Kidney (tissue), 14 donors: ENCODE data around the gene STMND1. TPM values are rescaled to one million over a fixed set of nuclear protein-coding genes. Genes with fewer than 3 reads are reported as not detected.

Experiments
- DNase-seq, 5 donors: peaks; one replicate each; pipeline ENCODE4 v3.0.0-alpha.2; 2013 to 2020
- FAIRE-seq: peaks from 2 replicates; lab custom pipeline; 2012; peaks lifted over from hg19 to GRCh38; lab: Jason Lieb, UNC
- H3K27ac ChIP-seq, 2 donors: one replicate each; pipeline ENCODE4 v1.7.0; 2013; ENCODE audit warnings: low read depth in 2 of 2, low read length in 2 of 2, inconsistent platforms in 1 of 2
- H3K27me3 ChIP-seq: one replicate; pipeline ENCODE4 v1.7.1; 2013; ENCODE audit warnings: low read length, inconsistent platforms; ENCODE audit not compliant: control insufficient read depth, insufficient read depth
- H3K36me3 ChIP-seq, 3 donors: one replicate each; pipeline versions ENCODE4 v1.7.0 to v1.7.1; 2013; ENCODE audit warnings: low read length in 3 of 3, control low read depth in 1 of 3, inconsistent platforms in 1 of 3; ENCODE audit not compliant: insufficient read depth in 3 of 3, control insufficient read depth in 2 of 3
- H3K4me1 ChIP-seq, 3 donors: one replicate each; pipeline versions ENCODE4 v1.7.0 to v1.7.1; 2013; ENCODE audit warnings: low read length in 3 of 3, inconsistent platforms in 1 of 3, low read depth in 1 of 3; ENCODE audit not compliant: control insufficient read depth in 2 of 3, insufficient read depth in 2 of 3
- H3K4me3 ChIP-seq, 3 donors: one replicate each; pipeline versions ENCODE4 v1.7.0 to v1.8.1; 2013; ENCODE audit warnings: low read length in 3 of 3, control low read depth in 1 of 3, inconsistent platforms in 1 of 3
- H3K9ac ChIP-seq, 3 donors: one replicate each; pipeline versions ENCODE4 v1.7.0 to v1.7.1; 2013; ENCODE audit warnings: low read length in 3 of 3, control low read depth in 1 of 3, inconsistent platforms in 1 of 3
- H3K9me3 ChIP-seq, 3 donors: one replicate each; pipeline versions ENCODE4 v1.7.0 to v1.7.1; 2013; ENCODE audit warnings: low read length in 3 of 3, control low read depth in 1 of 3, inconsistent platforms in 1 of 3; ENCODE audit not compliant: control insufficient read depth in 2 of 3, insufficient read depth in 1 of 3
- intact Hi-C: fragments of 100-400 bp; cut with DNase I; formaldehyde crosslinking; loops from one replicate; pipeline ENCODE4 v1.11.1; 2022
- polyA plus RNA-seq: library from polyadenylated mRNA; stranded (reverse); fragments of 350-450 nt; fragmentation: Illumina TruSeq; extraction: RNeasy Lipid Tissue Mini Kit (QIAGEN cat#74804); gene quantifications from one replicate; pipeline ENCODE4 v1.2.3, GENCODE V29; 2014; ENCODE audit warnings: low read depth, low replicate concordance; ENCODE audit not compliant: insufficient read depth
- total RNA-seq: library from RNA; stranded (reverse); fragmentation: NEBNext Ultra II Directional; extraction: Animal tissue kit (Norgen Biotek cat#: 25700); gene quantifications from one replicate; pipeline ENCODE4 v1.2.1, GENCODE V29; 2021
- TF ChIP-seq, protein P1 (sequence below): IDR thresholded peaks from 3 replicates; pipeline ENCODE4 v1.5.1; 2012; ENCODE audit warnings: mild to moderate bottlenecking, moderate library complexity, borderline replicate concordance; ENCODE audit not compliant: insufficient read depth; ENCODE audit errors: extremely low read depth
- donor health status: control.
- donor health status: control.
- donor health status: control.
- donor health status: control.
- donor health status: control.
- donor health status: DM: yes; HTN: yes; CAD: no.
- donor health status: Normal renal cell carcinoma (clear cell type).

The STMND1 gene
- total and polyA plus RNA-seq, 2 donors from 2014 or later = not detected

GRCh38 chr6:17138033-17138432 is 36.2 kb downstream of the STMND1 start:
- no peaks in the 10 kb centered on the region for H3K4me1 ChIP-seq
- no peak overlapping the region for H3K27ac ChIP-seq
- TF ChIP-seq, protein P1, sequence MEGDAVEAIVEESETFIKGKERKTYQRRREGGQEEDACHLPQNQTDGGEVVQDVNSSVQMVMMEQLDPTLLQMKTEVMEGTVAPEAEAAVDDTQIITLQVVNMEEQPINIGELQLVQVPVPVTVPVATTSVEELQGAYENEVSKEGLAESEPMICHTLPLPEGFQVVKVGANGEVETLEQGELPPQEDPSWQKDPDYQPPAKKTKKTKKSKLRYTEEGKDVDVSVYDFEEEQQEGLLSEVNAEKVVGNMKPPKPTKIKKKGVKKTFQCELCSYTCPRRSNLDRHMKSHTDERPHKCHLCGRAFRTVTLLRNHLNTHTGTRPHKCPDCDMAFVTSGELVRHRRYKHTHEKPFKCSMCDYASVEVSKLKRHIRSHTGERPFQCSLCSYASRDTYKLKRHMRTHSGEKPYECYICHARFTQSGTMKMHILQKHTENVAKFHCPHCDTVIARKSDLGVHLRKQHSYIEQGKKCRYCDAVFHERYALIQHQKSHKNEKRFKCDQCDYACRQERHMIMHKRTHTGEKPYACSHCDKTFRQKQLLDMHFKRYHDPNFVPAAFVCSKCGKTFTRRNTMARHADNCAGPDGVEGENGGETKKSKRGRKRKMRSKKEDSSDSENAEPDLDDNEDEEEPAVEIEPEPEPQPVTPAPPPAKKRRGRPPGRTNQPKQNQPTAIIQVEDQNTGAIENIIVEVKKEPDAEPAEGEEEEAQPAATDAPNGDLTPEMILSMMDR = no peak
- FAIRE-seq (no peak), DNase-seq (no peak)
- no peak overlapping the region for H3K9ac ChIP-seq
- H3K27me3 ChIP-seq = no peaks in the 10 kb centered on the region
- intact Hi-C loops = no loop called here
- H3K9me3 ChIP-seq = peaks cover 0 to 12% (median 7%) of the 10 kb centered on the region in 3 donors
- no peak overlapping the region for H3K4me3 ChIP-seq
- no peaks in the 10 kb centered on the region for H3K36me3 ChIP-seq

DNA sequence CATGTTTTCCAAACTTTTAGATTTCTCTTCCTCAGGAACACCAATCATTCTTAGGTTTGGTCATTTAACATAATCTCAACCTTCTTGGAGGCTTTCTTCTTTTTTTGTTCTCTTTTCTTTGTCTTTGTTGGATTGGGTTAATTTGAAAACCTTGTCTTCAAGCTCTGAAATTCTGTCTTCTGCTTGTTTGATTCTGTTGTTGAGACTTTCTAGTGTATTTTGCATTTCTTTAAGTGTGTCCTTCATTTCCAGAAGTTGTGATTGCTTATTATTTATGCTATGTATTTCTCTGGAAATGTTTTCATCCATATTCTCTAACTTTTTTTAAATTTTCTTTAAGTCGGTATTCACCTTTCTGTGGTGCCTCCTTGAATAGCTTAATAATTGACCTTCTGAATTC is 42.2 kb downstream of the STMND1 start:
- Histone ChIP-seq H3K36me3 (no peaks in the 10 kb centered on the region), H3K27me3 (no peaks in the 10 kb centered on the region), H3K27ac (no peak overlapping the region), H3K4me1 (no peaks in the 10 kb centered on the region), H3K9me3 (no peaks in the 10 kb centered on the region), H3K9ac (no peak overlapping the region), H3K4me3 (no peak overlapping the region)
- intact Hi-C loops = no loop called here
- TF ChIP-seq, protein P1 = no peak
- DNase-seq (no peak), FAIRE-seq (no peak)

DNA sequence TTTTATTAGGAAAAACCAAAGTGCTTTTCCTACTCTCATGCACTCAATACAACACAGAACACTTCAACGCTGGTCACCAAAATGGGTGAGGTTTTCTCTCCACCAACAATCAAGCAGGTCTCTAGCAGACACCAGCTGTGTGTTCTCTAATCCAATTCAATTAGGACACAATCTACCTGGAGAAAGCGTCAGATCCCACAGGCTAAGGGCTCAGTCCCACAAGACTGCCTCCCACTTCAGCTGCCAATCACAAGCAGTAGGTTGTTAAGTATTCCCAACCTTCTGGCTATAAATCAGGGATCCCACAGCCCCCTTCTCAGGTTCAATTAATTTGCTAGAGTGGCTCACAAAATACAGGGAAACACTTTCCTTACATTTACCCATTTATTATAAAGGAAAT is 47.7 kb downstream of the STMND1 start:
- H3K9me3 ChIP-seq = peaks cover 0 to 5% (median 0%) of the 10 kb centered on the region in 3 donors
- no peak for FAIRE-seq
- no peak overlapping the region for H3K4me3 ChIP-seq
- no peaks in the 10 kb centered on the region for H3K4me1 ChIP-seq
- H3K27me3 ChIP-seq = no peaks in the 10 kb centered on the region
- no peak overlapping the region for H3K9ac ChIP-seq
- H3K36me3 ChIP-seq = no peaks in the 10 kb centered on the region
- peak in 1 of 5 donors; percentile 39 for DNase-seq
- intact Hi-C loops = no loop called here
- TF ChIP-seq, protein P1 = no peak
- H3K27ac ChIP-seq = no peak overlapping the region

- TF ChIP-seq, protein P1 = no peak
- H3K4me3 ChIP-seq = no peak overlapping the region
- H3K27me3 ChIP-seq = no peaks in the 10 kb centered on the region
- no peaks in the 10 kb centered on the region for H3K36me3 ChIP-seq
- no peak overlapping the region for H3K9ac ChIP-seq
- no peaks in the 10 kb centered on the region for H3K4me1 ChIP-seq
- DNase-seq (no peak), FAIRE-seq (no peak)
- intact Hi-C loops = loop anchor here (10.0 kb wide), 2 partner anchors 435 to 655 kb away; no protein-coding TSS in a partner anchor
- H3K27ac ChIP-seq = no peak overlapping the region
- peaks cover 0 to 5% (median 0%) of the 10 kb centered on the region in 3 donors for H3K9me3 ChIP-seq
Observed at GRCh38 chr6:17150096-17150495, 48.2 kb downstream of the STMND1 start.
